Hindlimb muscle (tissue), 1 donor: ENCODE data around the gene GPR152. TPM values are rescaled to one million over a fixed set of nuclear protein-coding genes. Genes with fewer than 3 reads are reported as not detected.

ENCODE experiments used
- DNase-seq: peaks from one replicate; pipeline ENCODE4 v3.0.0-alpha.2; 2013
- polyA plus RNA-seq: library from polyadenylated mRNA; unstranded; fragments of 120-200 nt; gene quantifications from one replicate; pipeline ENCODE4 v1.2.1, GENCODE V29; 2013; ENCODE audit not compliant: insufficient read length

Gene GPR152, protein sequence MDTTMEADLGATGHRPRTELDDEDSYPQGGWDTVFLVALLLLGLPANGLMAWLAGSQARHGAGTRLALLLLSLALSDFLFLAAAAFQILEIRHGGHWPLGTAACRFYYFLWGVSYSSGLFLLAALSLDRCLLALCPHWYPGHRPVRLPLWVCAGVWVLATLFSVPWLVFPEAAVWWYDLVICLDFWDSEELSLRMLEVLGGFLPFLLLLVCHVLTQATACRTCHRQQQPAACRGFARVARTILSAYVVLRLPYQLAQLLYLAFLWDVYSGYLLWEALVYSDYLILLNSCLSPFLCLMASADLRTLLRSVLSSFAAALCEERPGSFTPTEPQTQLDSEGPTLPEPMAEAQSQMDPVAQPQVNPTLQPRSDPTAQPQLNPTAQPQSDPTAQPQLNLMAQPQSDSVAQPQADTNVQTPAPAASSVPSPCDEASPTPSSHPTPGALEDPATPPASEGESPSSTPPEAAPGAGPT
- polyA plus RNA-seq = not detected

DNA sequence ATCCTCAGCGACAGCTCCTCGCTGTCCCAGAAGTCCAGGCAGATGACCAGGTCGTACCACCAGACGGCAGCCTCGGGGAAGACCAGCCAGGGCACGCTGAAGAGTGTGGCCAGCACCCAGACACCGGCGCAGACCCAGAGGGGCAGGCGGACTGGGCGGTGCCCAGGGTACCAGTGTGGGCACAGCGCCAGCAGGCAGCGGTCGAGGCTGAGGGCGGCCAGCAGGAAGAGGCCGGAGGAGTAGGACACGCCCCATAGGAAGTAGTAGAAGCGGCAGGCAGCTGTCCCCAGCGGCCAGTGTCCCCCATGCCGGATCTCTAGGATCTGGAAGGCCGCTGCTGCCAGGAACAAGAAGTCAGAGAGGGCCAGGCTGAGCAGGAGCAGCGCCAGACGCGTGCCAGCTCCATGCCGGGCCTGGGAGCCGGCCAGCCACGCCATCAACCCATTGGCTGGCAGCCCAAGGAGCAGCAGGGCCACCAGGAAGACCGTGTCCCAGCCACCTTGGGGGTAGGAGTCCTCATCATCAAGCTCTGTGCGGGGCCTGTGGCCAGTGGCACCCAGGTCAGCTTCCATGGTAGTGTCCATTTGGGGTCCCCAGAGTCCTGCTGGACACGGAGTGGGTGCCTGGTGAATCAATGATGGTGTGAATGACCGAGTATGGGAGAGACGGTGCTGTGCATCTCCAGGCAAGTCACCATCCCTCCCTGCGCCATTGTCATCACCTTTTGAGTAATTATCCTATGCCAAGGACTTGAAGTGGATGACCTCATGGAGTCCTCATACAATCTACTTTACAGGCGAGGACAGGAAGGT is at the start of gene GPR152:
TSS of gene GPR152 (minus strand) at position 589 of the 812 bp plus-strand sequence. CDS start at position 584, 5 bp downstream.
- DNase-seq = no peak

DNA sequence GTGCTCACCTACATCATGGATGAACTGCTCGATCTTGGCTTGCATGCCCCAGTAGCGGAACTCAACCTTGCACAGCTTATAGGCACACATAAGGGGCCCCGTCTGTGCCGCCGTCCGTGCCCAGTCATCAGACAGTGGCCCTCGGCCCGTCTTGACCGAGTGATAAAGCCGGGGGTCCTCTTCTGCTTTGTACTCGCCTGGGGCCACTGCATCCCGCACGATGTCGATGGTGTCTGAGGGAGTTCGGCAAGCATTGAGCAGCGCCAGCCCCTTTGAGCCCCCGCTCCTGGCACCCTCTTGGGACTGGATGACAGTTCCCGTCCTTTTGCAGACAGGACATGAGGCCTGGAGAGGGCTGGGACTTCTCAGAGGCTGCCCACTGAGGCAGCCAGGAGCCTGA is 49.3 kb upstream of the GPR152 start:
- DNase-seq = no peak

DNA sequence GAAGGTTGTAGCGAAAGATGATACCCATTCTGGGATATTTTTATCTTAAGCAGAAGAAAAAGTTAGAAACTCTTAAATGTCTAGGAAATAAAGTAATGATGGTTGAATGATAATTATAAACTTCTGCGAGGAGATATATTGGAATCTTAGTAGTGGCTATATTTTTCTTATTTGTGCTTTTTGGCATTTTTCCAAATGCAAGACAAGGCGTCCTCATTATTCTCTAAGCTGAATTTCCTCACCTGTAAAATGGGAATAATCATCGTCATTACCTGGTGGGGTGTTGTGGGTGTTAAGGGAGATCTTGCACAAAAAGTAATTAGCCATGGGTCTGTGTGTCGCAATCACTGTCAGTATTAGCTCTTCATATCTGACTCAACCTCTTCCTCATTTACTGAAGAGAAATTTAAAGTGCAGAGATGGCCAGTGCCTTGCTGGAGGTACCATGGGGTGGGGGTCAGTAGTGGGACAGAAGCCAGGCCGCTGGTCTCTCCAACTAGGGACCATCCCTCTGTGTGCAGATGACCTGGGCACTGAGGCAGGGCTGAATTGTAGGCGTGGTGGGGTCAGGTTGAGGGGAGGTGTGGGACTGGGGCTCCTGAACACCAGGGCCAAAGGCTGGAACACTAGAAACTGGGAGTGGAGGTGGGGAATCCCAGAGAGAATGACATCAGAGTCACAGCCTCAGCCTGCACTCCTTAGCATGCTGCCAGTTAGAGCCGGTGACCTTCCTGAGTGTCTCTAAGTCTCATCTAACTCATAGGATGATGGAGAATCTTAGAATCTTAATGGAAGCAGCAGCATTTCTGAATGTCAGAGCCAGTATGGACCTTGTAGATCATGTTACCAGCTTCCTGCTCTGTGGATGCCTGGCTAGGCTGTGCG is 48.5 kb upstream of the GPR152 start:
- DNase-seq = no peak

- no peak for DNase-seq
Observed at GRCh38 chr11:67500484-67500821, 47.9 kb upstream of the GPR152 start.

DNA sequence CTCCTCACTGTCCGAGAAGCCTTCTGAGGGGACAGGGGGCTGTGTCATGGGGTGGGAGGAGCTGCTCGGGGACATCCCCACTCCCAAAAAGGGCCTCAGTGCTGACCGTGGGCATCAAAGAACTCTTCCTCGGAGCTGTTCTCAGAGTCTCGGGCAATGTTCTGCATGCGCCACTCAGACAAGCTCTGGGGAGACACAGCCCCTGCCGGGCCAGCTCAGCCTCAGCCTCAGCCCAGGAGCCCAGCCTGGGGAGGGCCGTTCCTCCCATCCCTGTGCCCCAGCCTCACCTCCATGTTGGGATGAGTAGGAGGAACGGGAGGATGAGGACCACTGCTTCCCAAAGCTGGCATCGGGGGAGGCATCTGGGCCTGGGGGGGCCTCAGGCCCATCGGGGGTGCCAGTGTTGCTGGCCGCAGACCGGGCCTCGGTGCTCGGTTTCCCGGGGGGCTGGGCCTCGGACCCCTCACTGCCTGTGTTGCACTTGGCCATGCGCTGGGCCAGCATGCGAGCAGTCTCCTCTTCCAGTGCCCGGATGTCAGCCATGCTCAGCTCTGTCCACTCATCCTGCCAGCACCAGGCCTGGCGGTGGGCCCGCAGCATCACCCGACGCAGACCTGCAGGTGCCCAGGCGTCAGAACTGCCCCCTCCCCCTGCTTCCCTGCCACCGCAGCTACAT is 47.4 kb upstream of the GPR152 start:
- DNase-seq = no peak

DNA sequence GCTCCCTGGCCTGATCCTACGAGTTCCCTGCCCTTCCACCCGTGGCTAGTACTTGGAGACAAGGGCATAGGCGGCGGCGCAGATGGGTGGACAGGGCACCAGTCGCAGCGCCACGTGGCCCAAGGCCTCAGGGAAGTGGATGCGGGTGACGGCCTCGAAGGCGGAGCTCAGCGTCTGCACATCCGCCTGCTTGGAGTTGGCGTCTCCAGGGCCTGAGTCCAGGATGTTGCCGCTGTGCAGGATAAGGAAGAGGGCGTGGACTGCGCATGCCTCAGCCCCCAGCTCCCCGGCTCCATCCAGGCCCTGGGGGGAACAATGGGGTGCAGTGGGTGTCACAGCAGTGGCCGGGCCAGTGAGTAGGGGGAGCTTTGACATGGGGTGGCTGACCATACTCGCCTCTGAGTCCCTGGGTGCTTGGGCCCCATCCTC is 46.0 kb upstream of the GPR152 start:
- DNase-seq = no peak

GRCh38 chr11:67497656-67498291 is 45.2 kb upstream of the GPR152 start:
- no peak for DNase-seq

DNA sequence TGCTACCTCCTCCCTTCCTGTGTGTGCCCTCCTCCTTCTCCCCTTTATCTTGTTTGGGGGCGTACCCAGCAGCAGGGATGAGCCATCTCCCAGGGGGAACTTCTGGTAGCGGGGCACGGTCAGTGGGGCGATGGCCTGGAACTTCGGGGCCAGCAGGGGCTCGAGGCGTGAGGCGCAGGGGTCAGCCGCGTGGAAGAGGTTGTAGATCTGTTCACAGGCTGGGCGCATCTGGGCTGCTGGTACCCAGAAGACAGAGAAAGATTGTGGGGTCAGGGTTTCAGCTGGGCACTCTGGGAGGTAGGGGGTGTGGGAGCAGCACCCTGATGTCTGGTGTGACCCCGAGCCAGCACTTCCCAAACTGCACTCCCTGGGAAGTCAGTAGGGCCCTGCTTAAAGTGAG is 43.6 kb upstream of the GPR152 start:
- DNase-seq = no peak

- DNase-seq = no peak
Observed at GRCh38 chr11:67495234-67496005, 42.9 kb upstream of the GPR152 start.

DNA sequence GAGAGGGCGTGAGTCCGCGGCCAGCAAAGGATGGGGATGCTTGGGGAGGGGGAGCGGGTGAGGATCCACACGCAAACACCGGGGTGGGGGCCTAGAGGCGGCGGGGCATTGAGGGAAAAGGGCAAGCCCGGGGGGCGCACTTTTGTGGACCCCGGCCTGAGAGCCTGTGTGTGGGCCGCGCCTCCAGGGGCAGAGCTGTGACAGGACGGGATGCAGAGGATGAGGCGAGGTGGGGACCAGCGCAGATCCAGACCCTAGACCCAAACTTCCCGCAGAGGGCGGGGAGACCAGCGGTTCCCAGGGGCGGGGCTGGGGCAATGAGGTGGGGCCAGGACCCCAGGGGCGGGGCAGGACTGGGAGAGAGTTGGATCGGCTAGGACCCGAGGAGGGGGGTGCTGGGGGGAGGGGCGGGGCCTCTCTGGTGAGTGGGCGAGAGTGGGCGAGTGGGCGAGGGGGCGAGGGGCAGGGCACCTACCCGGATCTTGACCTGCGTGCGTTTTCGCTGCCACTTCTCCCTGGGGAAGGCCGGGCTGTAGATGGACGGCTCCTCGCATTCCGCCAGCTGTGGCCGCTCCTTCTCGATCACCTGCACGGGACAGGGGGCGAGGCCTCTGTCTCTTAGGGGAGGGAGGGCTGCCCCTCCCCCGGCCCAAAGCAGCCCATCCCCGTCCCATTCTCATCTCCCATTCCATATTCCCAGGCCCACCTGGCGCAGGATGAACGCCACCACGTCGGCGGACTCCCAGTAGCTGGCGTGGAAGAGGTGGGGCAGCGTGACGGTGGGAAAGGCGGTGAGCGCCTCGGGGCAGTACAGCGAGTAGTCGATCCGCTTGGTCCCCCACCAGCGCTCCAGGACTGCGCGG is 42.1 kb upstream of the GPR152 start:
- DNase-seq = no peak

DNA sequence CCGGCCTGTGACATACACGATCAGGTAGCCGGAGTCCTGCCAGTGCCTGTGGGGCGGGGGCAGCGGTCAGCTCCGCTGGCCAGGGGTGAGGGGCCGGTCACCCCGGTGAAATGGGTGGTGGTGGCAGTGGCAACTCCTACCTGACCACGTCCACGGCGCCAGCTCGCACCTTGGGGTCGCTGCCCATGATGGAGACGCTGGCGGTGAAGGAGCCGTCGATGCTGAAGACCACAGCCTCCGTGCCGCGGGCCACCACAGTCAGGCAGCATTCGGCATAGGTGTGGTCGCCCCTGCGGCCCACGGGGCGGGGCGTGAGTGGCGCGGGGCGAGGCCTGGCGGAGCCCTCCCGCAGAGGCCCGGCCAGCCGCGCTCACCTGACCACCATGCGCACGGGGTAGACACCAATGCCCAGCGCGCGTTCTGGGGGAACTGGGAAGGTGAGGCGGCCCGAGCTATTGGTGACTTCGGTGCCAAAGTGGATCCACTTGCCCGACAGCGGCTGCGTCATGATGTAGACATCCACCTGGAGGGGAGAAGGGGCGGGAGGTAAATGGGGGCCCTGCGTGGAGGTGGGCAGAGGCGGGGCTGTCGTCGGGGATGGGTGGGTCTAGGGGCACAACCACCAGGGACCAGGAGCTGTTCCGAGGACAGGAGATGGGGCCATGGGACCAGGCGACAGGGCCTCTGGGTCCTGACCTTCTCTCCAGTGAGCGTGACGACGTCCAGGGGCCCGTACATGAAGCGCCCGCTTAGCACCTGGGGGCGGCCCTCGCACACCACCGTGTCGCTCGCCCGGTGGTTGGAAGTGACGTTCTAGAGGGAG is 41.2 kb upstream of the GPR152 start:
- DNase-seq = no peak

- no peak for DNase-seq
Observed at GRCh38 chr11:67492801-67493547, 40.4 kb upstream of the GPR152 start.

GRCh38 chr11:67492069-67492727 is 39.7 kb upstream of the GPR152 start:
- no peak for DNase-seq

GRCh38 chr11:67491276-67492068 is 38.9 kb upstream of the GPR152 start:
- DNase-seq = no peak

DNA sequence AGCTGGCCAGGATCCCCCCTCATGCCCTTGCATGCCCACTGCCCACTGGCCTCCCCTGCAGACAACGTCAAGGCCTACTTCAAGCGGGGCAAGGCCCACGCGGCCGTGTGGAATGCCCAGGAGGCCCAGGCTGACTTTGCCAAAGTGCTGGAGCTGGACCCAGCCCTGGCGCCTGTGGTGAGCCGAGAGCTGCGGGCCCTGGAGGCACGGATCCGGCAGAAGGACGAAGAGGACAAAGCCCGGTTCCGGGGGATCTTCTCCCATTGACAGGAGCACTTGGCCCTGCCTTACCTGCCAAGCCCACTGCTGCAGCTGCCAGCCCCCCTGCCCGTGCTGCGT is 38.2 kb upstream of the GPR152 start:
- no peak for DNase-seq

- DNase-seq = no peak
Observed at GRCh38 chr11:67489885-67490726, 37.6 kb upstream of the GPR152 start.
